Transverse colon (tissue), 4 donors: Measurements from ENCODE around the gene TAS2R10.

Experiments used
- POLR2AphosphoS5 ChIP-seq, 3 donors: sonication (generic); formaldehyde crosslinking; IDR thresholded peaks; one replicate each; pipeline ENCODE4 v1.6.1; 2016; ENCODE audit warnings: antibody characterized with exemption in 3 of 3
- TF ChIP-seq, protein P1 (sequence below), 5 experiments: fragments of 200-600 bp in 3 of 5; fragments of 450-650 bp in 2 of 5; sonication (generic) in 3 of 5; IDR thresholded peaks; 1 replicate in 2 of 5; 2 replicates in 3 of 5; pipeline ENCODE4 v1.5.1; 2016 to 2017; ENCODE audit warnings: antibody characterized with exemption in 5 of 5, inconsistent platforms in 3 of 5, mild to moderate bottlenecking in 2 of 5, moderate library complexity in 1 of 5

DNA sequence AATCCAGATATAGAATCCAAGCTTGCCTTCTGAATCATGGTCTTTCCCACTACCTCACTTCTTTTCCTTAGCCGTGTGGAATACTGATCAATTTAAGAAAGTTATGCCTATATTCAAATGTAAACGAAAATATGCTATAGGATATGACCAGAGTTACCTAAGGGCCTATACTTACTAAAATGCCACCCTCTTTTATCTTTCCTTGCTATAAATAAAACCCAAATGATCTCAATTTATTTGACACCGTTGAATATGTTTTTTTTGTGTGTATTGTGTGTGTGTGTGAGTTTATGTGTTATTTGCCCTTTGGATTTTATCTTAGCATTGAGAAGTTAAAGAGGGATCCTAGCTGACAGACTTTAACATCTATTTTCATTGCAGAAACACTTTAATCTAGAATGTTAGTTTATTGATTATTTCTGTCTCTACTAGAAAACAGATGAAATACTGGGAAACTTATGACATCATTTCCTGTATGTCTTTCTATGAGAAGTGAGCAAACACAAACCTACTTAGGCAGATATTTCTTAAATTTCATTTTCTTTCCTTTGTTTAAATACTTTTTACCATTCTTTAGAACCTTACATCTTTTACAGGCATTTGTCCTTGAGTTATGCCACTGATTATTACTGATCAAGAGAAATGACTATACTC lies 14.1 kb downstream of the TAS2R10 start:
- TF ChIP-seq, protein P1, sequence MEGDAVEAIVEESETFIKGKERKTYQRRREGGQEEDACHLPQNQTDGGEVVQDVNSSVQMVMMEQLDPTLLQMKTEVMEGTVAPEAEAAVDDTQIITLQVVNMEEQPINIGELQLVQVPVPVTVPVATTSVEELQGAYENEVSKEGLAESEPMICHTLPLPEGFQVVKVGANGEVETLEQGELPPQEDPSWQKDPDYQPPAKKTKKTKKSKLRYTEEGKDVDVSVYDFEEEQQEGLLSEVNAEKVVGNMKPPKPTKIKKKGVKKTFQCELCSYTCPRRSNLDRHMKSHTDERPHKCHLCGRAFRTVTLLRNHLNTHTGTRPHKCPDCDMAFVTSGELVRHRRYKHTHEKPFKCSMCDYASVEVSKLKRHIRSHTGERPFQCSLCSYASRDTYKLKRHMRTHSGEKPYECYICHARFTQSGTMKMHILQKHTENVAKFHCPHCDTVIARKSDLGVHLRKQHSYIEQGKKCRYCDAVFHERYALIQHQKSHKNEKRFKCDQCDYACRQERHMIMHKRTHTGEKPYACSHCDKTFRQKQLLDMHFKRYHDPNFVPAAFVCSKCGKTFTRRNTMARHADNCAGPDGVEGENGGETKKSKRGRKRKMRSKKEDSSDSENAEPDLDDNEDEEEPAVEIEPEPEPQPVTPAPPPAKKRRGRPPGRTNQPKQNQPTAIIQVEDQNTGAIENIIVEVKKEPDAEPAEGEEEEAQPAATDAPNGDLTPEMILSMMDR (IDR thresholded peaks at IDR 0.05) = no peak
- no peak for TF ChIP-seq POLR2AphosphoS5 (IDR thresholded peaks at IDR 0.05)
